Measurements from ENCODE around the gene TTLL11.

- TF ChIP-seq PPARA (CRISPR knock-in tag; IDR thresholded peaks at IDR 0.05; ENCODE audit: borderline replicate concordance) (no peak), BACH2 (CRISPR knock-in tag; IDR thresholded peaks at IDR 0.05; ENCODE audit: borderline replicate concordance) (no peak), ZFP3 (CRISPR knock-in tag; IDR thresholded peaks at IDR 0.05) (no peak), GLIS3 (CRISPR knock-in tag; IDR thresholded peaks at IDR 0.05) (no peak), ZNF565 (CRISPR knock-in tag; conservative IDR thresholded peaks at IDR 0.05; ENCODE audit: low read depth) (no peak)
- TF ChIP-seq, protein P1, sequence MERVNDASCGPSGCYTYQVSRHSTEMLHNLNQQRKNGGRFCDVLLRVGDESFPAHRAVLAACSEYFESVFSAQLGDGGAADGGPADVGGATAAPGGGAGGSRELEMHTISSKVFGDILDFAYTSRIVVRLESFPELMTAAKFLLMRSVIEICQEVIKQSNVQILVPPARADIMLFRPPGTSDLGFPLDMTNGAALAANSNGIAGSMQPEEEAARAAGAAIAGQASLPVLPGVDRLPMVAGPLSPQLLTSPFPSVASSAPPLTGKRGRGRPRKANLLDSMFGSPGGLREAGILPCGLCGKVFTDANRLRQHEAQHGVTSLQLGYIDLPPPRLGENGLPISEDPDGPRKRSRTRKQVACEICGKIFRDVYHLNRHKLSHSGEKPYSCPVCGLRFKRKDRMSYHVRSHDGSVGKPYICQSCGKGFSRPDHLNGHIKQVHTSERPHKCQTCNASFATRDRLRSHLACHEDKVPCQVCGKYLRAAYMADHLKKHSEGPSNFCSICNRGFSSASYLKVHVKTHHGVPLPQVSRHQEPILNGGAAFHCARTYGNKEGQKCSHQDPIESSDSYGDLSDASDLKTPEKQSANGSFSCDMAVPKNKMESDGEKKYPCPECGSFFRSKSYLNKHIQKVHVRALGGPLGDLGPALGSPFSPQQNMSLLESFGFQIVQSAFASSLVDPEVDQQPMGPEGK (CRISPR knock-in tag; IDR thresholded peaks at IDR 0.05; ENCODE audit: borderline replicate concordance) = no peak
These were observed 309.3 kb downstream of the TTLL11 start for GRCh38 chr9:121783521-121784507.

Measured in SK-N-SH treated with all-trans-retinoic acid at 6 μM for 48 hours (cell line).